ENCODE measurements around the gene OR4D2.

DNA sequence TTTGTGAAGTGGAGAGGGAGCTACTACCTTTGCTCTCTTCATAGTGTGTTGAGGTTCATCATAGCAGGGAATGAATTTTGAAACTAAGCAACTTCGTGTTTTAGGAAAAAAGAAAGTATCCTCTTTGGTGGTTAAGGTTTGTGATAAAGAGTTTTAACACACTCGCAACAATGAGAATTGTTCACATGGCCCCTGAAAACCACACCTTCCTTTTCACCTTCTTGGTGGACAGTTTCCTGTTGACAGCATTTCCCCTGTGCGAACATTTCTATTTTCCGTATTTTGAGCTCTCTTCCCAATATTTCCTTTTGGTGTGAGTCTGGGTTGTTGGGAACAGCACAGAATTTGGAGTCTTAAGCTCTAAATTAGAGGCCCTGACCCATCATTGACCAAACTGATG is 3.8 kb downstream of the OR4D2 start:
- TF ChIP-seq, protein P1, sequence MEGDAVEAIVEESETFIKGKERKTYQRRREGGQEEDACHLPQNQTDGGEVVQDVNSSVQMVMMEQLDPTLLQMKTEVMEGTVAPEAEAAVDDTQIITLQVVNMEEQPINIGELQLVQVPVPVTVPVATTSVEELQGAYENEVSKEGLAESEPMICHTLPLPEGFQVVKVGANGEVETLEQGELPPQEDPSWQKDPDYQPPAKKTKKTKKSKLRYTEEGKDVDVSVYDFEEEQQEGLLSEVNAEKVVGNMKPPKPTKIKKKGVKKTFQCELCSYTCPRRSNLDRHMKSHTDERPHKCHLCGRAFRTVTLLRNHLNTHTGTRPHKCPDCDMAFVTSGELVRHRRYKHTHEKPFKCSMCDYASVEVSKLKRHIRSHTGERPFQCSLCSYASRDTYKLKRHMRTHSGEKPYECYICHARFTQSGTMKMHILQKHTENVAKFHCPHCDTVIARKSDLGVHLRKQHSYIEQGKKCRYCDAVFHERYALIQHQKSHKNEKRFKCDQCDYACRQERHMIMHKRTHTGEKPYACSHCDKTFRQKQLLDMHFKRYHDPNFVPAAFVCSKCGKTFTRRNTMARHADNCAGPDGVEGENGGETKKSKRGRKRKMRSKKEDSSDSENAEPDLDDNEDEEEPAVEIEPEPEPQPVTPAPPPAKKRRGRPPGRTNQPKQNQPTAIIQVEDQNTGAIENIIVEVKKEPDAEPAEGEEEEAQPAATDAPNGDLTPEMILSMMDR (IDR thresholded peaks at IDR 0.05), result no peak
- TF ChIP-seq POLR2A (IDR thresholded peaks at IDR 0.05), result no peak
